ENCODE results near the gene KLHL26.

KLHL26 gene

DNA sequence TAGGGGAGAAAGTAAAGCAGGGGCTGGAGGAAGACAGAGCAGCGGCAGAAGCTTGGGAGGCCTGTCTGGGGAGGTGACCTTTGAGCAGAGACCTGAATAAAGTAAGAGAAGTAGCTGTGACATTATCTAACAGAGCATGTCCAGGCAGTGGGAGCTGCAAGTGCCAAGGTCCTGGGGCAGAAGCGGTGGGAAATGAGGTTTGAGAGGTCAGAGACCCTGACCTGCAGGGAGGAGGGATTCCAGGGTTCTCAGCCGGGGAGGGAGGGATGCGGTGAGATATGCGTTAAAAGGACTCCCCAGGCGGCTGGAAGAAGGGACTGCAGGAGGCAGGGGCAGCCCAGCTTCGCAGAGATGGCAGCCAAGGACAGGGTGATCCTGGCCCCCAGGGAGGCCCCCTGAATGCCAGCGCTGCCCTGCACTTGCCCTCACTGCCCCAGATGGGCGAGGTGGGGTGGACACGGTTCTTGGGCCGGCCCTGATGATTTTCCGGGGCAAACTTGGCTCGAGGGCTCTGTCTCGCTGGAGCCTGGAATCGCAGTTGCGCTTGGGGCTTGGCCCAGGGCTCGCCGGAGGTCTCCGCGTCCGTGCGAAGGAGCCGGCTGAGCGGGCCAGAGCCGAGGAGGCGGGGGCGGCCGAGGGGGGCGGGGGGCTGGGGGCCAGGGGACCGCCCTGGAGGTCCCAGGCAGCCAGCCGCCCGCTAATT, 33.4 kb upstream of the KLHL26 start:
- no peak for DNase-seq

DNA sequence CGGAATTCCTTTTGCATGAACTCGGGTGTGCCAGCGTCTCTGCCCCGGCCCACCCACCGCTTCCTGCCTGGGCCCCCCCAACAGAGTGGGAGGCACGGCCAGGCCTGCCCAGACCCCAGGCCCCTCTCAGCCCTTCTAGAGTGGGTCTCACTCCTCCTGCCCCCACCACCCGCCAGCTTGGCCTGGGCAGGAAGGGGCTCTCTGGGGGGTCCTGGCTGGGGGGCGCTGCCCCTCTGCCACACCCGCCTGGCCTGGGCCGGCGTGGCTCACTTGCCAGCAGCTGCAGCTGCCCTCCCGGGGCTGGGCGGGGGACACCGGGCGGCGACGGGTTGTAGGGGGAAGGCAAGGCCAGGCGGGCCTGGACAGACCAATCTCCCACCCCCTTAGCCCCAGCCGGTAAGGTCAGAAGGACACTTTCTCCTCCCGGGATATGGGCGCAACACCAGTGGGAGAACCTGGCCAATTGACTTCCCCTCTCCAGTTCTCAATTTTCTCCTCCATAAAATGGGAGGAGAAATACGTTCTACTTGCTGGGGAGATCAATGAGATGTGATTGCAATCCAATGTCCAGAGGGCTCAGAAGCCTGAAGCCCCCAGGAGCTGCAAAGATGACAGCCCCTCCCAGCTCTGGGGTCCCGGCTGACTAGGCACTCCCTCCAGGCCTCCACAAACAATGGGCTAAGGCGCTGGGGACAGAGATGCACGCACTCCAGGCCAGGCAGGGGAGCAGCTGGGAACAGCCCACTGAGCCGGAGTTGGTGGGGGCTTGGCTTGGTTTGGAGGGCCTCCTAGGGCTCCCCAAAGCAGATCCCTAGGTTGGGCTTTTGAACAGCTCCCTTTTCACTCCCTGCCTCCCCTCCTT, 32.6 kb upstream of the KLHL26 start:
- DNase-seq, result no peak

DNA sequence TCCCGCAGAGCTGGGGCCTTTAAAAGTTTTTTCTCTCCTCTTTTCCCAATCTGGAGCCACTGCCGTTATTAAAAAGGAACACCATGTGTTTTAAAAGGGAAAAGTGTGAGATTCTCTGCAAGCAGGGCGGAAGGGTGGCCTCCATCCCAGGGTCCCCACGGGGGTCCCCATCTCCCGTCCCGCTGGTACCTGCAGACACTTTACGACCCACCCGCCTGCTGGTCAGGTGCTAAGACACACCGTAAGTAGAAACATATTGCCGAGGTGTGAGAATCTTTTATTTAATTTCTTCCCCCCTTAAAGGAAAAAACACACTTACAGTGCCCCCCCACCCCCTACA, 32.0 kb upstream of the KLHL26 start:
- no peak for DNase-seq

DNA sequence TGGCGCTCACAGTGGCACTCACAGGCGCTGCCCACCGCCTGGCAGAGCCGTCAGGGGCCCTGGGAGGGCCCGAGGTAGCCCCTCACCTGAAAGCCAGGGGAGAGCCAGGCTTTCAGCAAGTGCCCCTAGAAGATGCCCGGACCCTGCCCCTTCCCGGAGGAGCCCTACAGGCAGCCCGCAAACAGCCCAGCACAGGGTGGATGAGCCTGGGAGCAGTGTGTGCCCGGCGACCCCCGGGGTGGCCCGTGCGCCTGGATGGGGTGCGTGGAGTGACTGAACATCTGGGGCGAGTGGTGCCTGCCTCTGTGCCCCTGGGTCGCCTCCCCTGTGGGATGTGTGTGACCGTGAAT, 31.7 kb upstream of the KLHL26 start:
- DNase-seq, result no peak

DNA sequence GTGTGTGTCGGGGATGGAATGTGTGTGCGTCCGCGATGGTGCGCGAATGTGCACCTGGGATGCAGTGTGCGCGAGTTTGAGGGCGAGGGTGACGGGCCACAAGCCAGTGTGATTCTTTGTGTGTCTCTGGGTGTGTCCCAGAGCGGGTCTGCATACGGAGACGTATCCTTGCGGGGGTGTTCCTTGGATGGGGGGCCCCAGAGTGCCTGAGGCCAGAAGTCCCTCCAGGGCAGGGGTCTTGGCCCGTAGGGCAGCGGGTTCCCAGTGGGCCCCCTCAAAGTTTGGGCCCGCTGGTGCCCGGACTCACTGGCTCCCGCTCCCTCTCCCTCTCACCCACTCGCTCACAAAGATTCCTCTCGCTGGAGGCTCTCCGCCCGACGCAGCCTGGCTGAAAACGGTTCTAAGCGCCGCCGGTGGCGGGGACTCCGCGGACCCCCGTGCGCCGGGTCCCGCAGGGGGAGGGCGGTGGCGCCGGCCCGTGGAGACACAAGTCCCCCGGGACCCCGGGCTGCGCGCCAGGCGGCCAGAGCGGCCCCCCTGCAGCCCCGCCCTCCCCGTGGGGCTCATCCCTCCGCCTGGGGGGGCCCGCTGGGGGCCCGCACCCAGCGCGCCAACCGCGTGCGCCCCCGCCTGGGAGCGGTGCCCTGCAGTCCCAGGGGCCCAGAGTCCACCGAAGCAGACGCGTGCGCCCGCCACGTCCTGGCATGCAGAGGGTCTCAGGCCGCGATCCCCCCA, 31.1 kb upstream of the KLHL26 start:
- DNase-seq, result no peak

DNA sequence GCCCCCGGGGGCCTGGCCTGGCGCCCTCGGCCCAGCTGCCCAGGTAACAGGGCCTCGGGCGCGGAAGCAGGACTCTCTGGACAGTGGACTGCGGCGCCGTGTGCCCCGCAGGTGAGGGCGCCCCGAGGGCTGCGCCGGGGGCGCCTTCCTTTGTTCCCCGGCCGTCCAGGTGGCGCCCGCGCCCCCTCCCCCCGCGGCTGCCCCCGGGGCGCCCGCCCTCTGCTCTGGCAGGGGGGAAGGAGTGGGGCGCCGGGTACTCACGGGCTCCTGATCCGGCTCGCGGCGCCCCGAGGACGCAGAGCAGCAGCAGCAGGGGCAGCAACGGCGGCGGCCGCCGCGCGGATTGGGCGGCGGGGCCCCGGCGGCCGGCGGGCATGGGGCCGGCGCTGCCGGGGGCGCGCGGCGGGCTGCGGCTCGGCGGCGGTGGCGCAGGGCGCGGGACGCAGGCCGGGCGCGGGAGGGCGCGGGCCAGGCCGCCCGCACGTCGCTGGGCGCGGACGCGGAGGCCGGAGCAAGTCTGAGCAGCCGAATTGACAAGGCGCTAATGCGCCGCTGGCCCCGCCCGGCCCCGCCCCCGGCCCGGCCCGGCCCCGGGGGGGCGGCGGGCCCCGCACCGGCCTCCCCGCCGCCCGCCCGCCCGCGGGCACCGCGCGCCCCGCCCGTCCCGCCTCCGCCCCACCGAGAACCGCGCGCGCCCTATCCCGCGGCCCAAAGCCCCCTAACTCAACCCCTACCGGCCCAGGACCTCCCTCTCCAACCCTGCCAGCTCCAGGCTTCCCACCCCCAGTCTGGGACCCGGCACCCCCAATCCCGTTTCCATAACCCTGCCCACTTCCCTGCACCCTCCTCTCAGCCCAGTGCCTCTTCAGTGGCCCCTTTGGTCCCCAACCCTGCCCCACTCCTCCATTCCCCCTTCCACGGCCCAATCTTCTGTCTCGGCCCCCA, 30.3 kb upstream of the KLHL26 start, which contains the start of gene CRLF1:
Gene CRLF1, minus strand, starts transcription at position 519 of the 945 bp plus-strand sequence. Its CDS starts 143 bp downstream, at position 376.
- no peak for DNase-seq

DNA sequence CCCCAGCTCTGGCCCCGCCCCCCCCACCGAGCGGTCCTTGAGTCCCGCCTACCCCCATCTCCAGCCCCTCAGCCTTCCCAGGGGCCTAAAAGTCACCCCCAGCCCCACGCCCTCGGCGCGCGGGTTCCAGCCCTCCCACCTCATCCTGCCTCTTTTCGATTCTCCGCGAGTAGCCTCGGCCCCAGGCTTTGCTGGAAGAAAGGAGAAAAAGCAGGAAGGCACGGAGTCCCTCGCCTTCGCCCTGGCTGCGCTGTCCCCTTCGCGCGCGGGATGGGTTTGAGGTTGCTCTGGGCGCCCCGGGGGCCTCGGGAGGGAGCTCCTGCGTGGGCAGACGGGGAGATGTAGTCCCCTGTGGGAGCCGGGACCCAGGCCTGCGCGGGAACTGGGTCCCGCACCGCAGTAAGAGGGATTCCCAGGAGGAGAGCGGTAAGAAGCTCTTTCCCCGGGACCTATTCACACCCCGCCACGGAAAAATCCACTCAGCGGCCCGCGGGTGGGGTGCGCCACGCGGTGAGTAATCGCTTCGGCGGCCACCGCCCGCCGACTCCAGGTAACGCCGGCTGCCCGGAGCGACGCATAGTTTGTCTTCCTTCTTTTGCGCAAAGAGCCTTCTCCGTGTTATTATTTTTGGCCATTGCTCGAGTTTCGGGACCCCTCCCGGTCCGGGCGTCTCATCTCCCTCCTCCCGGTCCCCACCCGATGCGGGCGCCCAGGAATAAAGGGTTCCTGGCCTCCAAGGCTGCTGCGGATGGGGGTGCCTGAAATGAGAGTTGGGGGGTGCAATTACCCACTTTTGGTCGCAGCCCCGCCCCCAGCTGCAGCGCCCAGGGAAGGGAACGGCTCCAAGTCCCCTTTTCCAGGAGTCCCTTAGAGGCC, 29.4 kb upstream of the KLHL26 start:
- no peak for DNase-seq

DNA sequence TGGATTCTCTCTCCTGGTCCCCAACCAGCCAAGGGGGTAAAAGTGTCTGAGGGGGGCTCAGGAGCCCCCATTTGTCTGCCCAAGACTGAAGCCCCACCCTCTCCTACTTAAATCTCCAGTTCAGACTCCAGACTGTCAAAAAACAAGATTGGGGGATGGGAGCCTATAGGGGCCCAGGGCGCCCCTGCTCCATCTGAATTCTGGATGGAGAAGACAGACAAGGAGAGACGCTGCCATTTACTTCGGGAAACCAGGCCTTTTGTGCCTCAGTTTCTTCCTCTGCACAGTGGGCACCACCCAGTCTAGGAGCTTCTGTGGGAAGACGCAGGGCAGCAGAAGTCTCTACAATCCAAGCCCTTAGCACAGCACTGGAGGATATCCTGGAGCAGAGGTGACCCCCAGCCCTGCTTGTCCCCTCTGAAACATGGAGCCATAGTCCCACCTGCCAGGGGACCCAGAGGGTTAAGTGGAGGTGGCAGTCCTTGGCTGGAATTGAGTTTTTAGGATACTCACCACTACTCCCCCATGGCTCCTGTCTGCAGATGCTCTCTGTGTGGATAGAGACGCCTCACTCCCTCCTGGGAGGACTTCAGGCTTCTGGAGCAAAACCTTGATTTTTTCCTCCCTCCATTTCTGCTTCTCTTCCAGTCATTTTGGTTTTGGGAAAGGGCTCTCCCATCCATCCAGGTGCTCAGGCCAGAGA, 28.6 kb upstream of the KLHL26 start:
- no peak for DNase-seq

DNA sequence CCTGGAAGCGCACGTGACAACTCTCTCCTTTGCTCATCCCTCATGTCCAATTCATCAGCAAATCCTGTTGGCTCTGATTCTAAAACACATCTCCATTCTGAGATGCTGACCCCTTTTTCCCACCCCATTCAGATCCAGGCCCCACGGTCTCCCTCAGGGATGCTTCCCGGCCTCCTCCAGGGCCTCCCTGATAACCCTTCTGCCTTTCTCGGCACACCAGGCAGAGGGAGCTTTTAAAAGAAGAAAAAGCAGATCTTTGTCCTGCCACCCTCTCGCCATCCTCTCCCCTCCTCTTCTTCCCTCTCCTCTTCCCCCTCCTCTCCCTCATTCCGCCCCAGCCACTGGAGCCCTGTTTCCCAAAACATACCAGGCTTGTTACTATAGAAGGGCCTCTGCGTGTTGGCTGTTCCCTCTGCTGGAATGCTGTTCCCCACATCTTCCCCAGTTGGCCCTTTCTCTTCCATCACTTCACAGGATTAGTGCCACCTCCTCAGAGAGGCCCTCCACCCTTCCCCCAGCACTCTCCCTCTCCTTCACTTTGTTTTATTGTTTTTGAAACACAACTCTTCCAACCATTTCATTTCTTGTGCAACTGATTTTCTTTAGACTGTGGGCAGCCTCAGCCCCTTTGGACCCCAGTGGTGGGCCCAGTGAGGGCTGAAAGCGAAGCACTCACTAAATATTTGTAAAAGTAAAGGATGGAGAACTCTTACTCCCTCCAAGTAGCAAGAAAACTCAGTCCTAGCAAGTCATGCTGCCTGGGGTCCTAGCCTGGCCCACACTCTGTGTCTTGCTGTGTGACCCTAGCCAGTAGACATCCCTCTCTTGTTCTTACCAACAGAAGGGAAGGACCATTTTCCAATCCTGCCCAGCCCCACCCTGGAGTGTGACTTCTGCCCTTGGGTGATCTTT, 27.8 kb upstream of the KLHL26 start:
- DNase-seq, result no peak

DNA sequence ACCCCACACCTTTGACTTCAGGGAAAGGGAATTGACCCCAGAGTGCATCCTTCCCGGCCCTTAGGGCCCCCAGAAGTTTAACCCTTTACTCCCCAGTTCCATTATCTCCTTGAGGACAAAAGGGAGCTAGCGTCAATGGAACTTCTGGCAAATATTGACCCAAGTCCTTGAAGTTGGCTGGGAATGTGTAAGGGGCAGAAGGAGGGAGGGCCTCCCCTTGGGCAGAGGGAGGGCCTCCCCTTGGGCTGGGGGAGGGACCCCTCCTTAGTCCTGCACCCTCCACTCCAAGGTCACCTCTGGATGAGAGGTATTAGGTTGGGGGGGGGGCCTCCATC, 27.1 kb upstream of the KLHL26 start:
- no peak for DNase-seq

DNA sequence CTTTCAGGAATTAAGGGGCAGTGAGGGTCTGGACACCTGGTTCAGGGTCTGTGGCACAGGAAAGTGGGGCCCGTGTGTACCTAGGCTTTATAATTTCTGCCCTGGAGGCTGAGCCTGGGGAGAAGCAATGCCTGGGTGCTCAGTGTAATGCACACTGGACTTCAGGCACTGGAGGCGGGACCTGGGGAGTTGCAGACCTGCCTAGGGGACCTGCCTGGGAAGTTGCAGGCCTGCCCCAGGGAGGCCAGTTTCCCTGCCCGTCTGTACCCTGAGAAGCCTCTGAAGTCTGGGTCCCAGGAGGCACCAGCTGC, 26.6 kb upstream of the KLHL26 start:
- no peak for DNase-seq

DNA sequence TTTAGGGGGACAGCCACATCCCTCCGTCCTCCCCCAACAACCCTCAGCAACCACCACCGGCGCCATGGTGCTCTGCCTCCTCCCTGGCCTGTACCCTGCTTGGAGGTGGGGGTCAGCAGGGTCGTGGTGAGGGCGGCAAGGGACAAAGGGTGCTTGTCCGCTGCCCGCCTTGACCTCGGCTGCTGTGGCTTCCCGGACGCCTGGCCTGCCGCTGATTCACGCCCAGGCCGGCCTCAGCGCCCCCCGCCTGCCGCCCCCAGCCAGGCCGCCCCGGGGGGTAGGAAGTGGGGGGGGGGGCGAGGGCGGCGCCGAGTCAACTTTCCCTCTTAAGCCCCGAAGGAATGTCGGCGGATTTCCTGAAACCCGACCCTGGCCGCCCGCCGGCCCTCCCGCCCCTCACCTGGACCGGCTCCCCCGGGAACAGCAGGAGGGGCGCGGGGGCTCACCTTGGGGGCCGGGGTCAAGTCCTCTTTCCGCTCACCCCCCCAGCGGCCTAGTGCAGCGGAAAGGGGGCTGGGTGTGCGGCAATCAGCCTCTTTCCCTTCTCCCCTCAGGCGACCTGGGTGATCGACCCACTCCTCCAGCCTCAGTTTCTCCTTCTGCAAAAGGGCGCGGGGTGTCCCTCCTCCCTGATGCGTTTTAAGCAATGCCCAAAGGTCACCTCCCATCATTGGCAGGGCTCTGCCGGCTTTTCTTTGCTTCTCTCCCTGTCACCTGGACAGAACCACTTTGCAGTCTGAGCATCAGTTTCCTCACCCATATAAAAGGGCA, 26.1 kb upstream of the KLHL26 start:
- no peak for DNase-seq

DNA sequence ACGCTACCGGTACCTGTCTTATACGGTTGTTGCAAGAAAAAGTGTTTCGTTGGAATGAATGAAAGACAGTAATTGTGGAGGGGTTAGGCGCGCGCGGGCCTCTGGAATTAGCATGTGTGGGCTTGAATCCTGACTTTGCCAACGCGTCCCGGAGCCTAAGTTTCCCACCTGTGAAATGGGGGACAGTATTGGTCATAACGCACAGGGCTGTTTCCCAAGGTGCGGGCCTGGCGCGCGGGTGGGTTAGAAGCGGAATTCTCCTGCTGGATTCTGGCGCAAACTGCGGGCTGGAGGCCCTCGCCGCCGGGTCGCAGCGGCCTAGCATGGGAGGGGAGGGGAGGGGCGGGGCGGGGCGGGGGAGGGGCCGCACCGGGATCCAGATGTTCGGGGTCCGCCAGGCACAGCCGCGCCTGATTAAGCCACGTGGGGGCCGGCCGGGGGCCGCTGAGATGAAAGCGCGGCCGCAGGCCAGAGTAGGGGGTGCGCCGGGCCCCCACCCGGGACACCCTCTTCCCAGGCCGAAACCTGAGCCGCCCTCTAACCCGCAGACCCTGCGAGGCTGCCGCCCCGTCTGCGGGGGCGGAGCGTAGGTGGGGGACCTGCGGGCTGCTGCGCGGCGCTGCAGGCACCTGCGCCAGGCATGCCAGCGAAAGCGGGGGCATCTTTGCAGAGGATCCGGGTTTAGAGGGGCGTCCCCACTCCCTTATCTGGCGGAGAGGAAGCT, 25.3 kb upstream of the KLHL26 start:
- no peak for DNase-seq

DNA sequence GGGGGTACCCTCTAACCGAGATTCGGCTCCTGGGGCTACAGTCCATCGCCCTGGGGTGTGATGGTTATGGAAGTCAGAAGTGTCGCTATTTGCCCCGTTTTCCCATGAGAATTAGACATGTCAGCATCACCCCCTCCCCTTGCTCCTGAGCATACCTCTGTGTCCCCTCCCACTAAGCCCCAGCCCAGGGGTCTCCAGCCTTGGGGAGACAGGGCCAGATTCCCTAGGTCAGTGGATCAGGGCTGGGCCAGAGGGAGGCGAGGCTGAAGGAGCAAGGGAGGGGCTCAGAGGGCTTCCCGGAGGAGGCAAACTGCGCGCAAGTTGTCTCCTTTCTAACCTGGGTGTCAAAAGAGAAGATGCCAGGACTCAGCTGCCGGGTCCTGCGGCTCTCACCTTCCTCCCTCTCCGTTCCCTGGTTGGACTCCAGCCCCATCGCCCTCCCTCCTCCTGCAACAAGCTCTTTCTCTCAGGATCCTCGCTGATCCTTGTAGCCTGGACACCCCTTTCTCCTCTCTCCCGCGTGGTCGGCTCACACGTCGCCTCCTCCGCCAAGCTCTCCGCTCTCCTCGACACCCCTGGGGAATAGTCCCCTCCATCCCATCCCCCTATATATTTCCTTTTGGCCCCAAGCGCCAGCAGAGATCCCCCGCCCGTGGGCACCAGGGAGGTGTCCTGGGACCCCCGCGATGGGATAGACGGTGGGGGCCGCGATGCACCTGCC, 24.6 kb upstream of the KLHL26 start:
- DNase-seq, result no peak

DNA sequence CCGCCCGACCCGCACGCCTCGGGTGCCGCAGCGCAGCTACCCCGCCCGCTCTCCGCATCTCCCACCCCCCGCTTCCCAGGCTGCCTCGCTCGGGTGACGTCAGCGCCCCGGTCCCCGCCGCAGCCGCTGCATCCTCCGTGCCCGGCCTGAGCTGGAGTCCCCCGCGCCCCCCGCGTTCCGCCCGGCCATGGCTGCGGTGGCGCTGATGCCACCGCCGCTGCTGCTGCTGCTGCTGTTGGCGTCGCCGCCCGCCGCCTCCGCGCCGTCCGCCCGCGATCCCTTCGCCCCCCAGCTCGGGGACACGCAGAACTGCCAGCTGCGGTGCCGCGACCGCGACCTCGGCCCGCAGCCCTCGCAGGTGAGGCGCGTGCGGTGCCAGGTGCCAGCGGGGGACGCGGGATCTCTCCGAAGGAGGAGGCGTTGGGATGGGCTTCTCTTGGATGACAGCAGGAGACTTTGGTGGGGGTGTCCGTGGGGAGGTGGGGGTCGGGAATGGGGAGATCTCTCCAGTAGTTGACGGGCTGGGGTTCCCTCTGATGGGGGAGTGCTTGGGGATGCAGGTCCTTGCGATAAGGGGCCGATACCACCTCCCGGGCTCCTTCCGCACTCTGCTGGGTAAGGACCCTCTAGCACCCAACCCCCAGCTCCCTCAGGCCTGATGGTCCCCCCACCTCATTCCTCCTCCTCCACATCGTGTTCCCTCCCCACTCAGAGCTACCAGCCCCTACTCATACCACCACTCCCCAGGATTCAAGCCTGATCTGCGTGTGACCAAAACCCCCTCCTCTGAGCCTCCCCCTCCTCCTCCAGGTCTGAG, 23.8 kb upstream of the KLHL26 start, which contains the start of gene TMEM59L:
Gene TMEM59L, plus strand, starts transcription at position 99 of the 817 bp plus-strand sequence. Its CDS starts 89 bp downstream, at position 188.
- no peak for DNase-seq

DNA sequence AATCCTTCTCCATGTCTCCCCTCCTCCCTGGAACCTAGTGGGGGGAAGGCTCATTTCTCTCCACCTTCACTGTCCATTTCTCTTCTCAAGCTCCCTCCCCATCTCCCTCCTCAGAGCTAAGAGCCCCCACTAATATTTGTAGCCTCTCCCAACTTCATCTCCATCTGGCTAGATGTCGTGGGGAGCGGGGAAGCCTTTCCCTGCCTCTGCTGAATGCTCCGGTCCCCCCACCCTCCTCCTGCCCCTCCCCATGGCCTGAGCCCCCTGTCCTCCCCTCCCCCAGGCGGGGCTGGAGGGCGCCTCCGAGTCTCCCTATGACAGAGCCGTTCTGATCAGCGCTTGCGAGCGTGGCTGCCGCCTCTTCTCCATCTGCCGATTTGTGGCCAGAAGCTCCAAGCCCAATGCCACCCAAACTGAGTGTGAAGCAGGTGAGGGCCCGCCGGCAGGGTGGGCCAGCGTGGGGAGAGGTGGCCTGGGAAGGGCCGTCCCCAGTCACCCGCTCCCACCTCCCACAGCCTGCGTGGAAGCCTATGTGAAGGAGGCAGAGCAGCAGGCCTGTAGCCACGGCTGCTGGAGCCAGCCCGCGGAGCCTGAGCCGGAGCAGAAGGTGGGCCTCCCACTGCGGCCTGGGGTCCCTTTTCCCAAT, 23.1 kb upstream of the KLHL26 start:
- no peak for DNase-seq

Data from KG1 (cell line).